ENCODE results near the gene CREM. TPM values are rescaled to one million over a fixed set of nuclear protein-coding genes. Genes with fewer than 3 reads are reported as not detected.

Gene CREM
- total and polyA plus RNA-seq, 12 donors: 37.8 to 91.7 (median 57.6) TPM

- peaks cover 0 to 6% (median 0%) of the 10 kb centered on the region in 9 donors for H3K36me3 ChIP-seq
- H3K4me1 ChIP-seq: peaks cover 0 to 14% (median 3%) of the 10 kb centered on the region in 9 donors
- 82 to 86% methylated on average over 8 of the region's 8 CpGs for WGBS, 2 donors
- H3K27ac ChIP-seq: peak overlapping the region in 6 of 10 donors; percentile 11 to 69 (median 36)
- H3K9me3 ChIP-seq: no peaks in the 10 kb centered on the region
- intact Hi-C loops (cut with DNase I): loop anchor here in 1 of 10 donors (5.0 kb wide), 1 partner anchor 48 kb away; no protein-coding TSS in a partner anchor
- ATAC-seq (peak in 3 of 8 donors; percentile 25 to 29 (median 29)), DNase-seq (no peak)
- H3K4me3 ChIP-seq: no peak overlapping the region
- no peak for TF ChIP-seq CTCF (IDR thresholded peaks at IDR 0.05)
- H3K27me3 ChIP-seq: no peaks in the 10 kb centered on the region
These were observed 58.8 kb downstream of the CREM start for GRCh38 chr10:35185260-35186034.

- 98 to 99% methylated on average over 3 of the region's 3 CpGs for WGBS, 2 donors
- no peak overlapping the region for H3K27ac ChIP-seq
- DNase-seq (no peak), ATAC-seq (no peak)
- intact Hi-C loops (cut with DNase I): loop anchor here in 1 of 10 donors (5.0 kb wide), 1 partner anchor 52 kb away; no protein-coding TSS in a partner anchor
- H3K4me1 ChIP-seq: peaks cover 0 to 39% (median 7%) of the 10 kb centered on the region in 9 donors
- TF ChIP-seq CTCF (IDR thresholded peaks at IDR 0.05): no peak
- peaks cover 0 to 2% (median 0%) of the 10 kb centered on the region in 9 donors for H3K36me3 ChIP-seq
- H3K27me3 ChIP-seq: no peaks in the 10 kb centered on the region
- H3K4me3 ChIP-seq: no peak overlapping the region
- H3K9me3 ChIP-seq: no peaks in the 10 kb centered on the region
These were observed 62.3 kb downstream of the CREM start for GRCh38 chr10:35188954-35189353.

GRCh38 chr10:35191523-35191922, 64.9 kb downstream of the CREM start:
- H3K27ac ChIP-seq: peak overlapping the region in 8 of 10 donors; percentile 44 to 90 (median 77)
- peak; percentile 41 to 72 (median 60) for ATAC-seq

More at GRCh38 chr10:35191523-35191922, 64.9 kb downstream of the CREM start:
- H3K9me3 ChIP-seq: no peaks in the 10 kb centered on the region
- WGBS, 2 donors: 36 to 40% methylated on average over 2 of the region's 2 CpGs
- no peaks in the 10 kb centered on the region for H3K27me3 ChIP-seq
- H3K36me3 ChIP-seq: peaks cover 0 to 2% (median 0%) of the 10 kb centered on the region in 9 donors
- intact Hi-C loops (cut with DNase I): loop anchor here in 2 of 10 donors (5.0 kb wide), 1 partner anchor 64 kb away; the partner anchor contains the start of gene CREM (in 2 of the 2)
- no peak for TF ChIP-seq CTCF (IDR thresholded peaks at IDR 0.05)
- no peak overlapping the region for H3K4me3 ChIP-seq
- peaks cover 0 to 50% (median 11%) of the 10 kb centered on the region in 9 donors for H3K4me1 ChIP-seq
- peak in 1 of 2 donors; percentile 69 for DNase-seq

All from heart right ventricle (tissue), 16 donors.